ENCODE data around the gene ZNF335.

Gene ZNF335

GRCh38 chr20:45969712-45970634 is 2.0 kb downstream of the ZNF335 start:
- ATAC-seq: peak; percentile 18
- no peak for TF ChIP-seq ESRRG (CRISPR knock-in tag; IDR thresholded peaks at IDR 0.05)
- no peak for TF ChIP-seq TCF4 (CRISPR knock-in tag; IDR thresholded peaks at IDR 0.05; ENCODE audit: borderline replicate concordance)
- no peak for TF ChIP-seq GLIS3 (CRISPR knock-in tag; IDR thresholded peaks at IDR 0.05)
- no peak for TF ChIP-seq ARNTL (CRISPR knock-in tag; IDR thresholded peaks at IDR 0.05; ENCODE audit: borderline replicate concordance, low read depth)
- no peak for TF ChIP-seq ISL1 (CRISPR knock-in tag; IDR thresholded peaks at IDR 0.05)
- no peak for TF ChIP-seq ZNF565 (CRISPR knock-in tag; conservative IDR thresholded peaks at IDR 0.05; ENCODE audit: low read depth)
- no peak for TF ChIP-seq OSR1 (CRISPR knock-in tag; IDR thresholded peaks at IDR 0.05)
- TF ChIP-seq TOX (CRISPR knock-in tag; IDR thresholded peaks at IDR 0.05; ENCODE audit: borderline replicate concordance): no peak
- TF ChIP-seq CSDC2 (CRISPR knock-in tag; IDR thresholded peaks at IDR 0.05): no peak
- TF ChIP-seq CSRNP3 (CRISPR knock-in tag; IDR thresholded peaks at IDR 0.05): no peak
- TF ChIP-seq CREB5 (CRISPR knock-in tag; IDR thresholded peaks at IDR 0.05; ENCODE audit: low read depth): no peak
- no peak for TF ChIP-seq TSHZ2 (CRISPR knock-in tag; IDR thresholded peaks at IDR 0.05)
- no peak for TF ChIP-seq PPARA (CRISPR knock-in tag; IDR thresholded peaks at IDR 0.05; ENCODE audit: borderline replicate concordance)
- TF ChIP-seq RARB (CRISPR knock-in tag; IDR thresholded peaks at IDR 0.05): no peak
- no peak for TF ChIP-seq ZNF70 (CRISPR knock-in tag; IDR thresholded peaks at IDR 0.05)
- no peak for TF ChIP-seq PATZ1 (CRISPR knock-in tag; IDR thresholded peaks at IDR 0.05; ENCODE audit: borderline replicate concordance)

- no peak for ATAC-seq
- no peak for TF ChIP-seq ISL1 (CRISPR knock-in tag; IDR thresholded peaks at IDR 0.05)
- TF ChIP-seq ZC3H10 (CRISPR knock-in tag; IDR thresholded peaks at IDR 0.05): no peak
- TF ChIP-seq TOX (CRISPR knock-in tag; IDR thresholded peaks at IDR 0.05; ENCODE audit: borderline replicate concordance): no peak
- no peak for TF ChIP-seq CREB5 (CRISPR knock-in tag; IDR thresholded peaks at IDR 0.05; ENCODE audit: low read depth)
- no peak for TF ChIP-seq ARNTL (CRISPR knock-in tag; IDR thresholded peaks at IDR 0.05; ENCODE audit: borderline replicate concordance, low read depth)
- TF ChIP-seq SNAI2 (CRISPR knock-in tag; IDR thresholded peaks at IDR 0.05): no peak
- no peak for TF ChIP-seq ZFP30 (CRISPR knock-in tag; IDR thresholded peaks at IDR 0.05)
- no peak for TF ChIP-seq GLIS3 (CRISPR knock-in tag; IDR thresholded peaks at IDR 0.05)
- TF ChIP-seq ZNF70 (CRISPR knock-in tag; IDR thresholded peaks at IDR 0.05): no peak
- no peak for TF ChIP-seq CSRNP3 (CRISPR knock-in tag; IDR thresholded peaks at IDR 0.05)
- no peak for TF ChIP-seq PATZ1 (CRISPR knock-in tag; IDR thresholded peaks at IDR 0.05; ENCODE audit: borderline replicate concordance)
- TF ChIP-seq PPARA (CRISPR knock-in tag; IDR thresholded peaks at IDR 0.05; ENCODE audit: borderline replicate concordance): no peak
- TF ChIP-seq BACH2 (CRISPR knock-in tag; IDR thresholded peaks at IDR 0.05; ENCODE audit: borderline replicate concordance): no peak
- no peak for TF ChIP-seq ZNF565 (CRISPR knock-in tag; conservative IDR thresholded peaks at IDR 0.05; ENCODE audit: low read depth)
- no peak for TF ChIP-seq RARB (CRISPR knock-in tag; IDR thresholded peaks at IDR 0.05)
- no peak for TF ChIP-seq OSR1 (CRISPR knock-in tag; IDR thresholded peaks at IDR 0.05)
- no peak for TF ChIP-seq CSDC2 (CRISPR knock-in tag; IDR thresholded peaks at IDR 0.05)
- TF ChIP-seq POU6F1 (CRISPR knock-in tag; IDR thresholded peaks at IDR 0.05; ENCODE audit: borderline replicate concordance, low read depth): no peak
Measured at GRCh38 chr20:45968801-45969711, 2.9 kb downstream of the ZNF335 start.
